Measurements from ENCODE around the gene RBM47. TPM values are rescaled to one million over a fixed set of nuclear protein-coding genes. Genes with fewer than 3 reads are reported as not detected.
"Not testable (repeated sequence)": the region's sequence is repeated elsewhere in the genome, so short reads cannot be mapped to it uniquely, and the experiment has no call there.

RBM47 gene
- total RNA-seq, 1 donor from 2014 or later, result 1.6 TPM

DNA sequence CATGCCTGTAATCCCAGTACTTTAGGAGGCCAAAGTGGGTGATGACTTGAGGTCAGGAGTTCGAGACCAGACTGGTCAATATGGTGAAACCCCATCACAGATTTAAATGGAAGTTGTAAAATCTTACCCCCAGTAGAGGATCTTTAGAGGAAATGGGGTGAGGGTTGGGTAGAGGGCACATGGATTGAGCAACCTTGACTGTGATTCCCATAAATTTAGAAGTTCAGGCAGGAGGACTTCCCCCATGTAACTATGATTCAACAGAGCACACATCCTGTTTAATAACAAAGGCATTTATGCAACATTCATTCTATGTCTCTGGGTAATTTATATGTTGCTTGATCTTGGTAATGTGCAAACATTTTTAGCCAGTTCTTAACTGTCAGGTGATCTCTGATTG lies 143.1 kb downstream of the RBM47 start:
- no peak for DNase-seq

DNA sequence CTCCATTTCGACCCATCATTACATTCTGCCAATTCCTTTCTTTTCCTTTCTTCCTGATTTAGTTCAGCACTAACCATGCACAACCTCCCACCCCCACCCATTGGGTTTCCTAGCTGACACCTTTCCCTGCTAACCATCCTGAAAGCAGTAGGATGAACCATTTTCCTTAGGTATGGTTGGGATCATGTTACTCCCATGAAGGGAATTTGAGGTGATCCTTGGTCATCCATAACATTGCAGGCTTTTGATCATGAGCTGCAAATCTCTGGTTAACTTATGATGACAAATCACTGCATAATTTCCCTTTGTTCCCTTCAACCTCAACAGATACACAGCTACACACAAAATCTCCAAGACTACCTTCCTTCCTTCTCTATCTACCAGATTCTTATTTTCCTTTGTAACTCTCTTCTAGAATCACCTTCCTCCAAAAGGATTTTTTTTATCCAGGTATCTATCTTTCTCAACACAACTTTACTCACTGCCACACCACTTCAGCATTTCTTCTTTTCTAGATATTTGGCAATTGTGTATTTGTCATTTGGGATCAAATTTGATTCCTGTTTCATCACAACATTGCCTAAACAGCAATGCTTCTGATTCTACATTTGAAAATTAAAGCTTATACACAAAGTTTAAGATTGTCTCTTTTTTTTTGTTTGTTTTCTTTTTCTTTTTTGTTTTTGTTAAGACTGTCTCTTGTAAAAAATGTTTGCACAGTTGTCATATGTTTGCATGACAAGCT lies 145.1 kb downstream of the RBM47 start:
- no peak for DNase-seq

DNA sequence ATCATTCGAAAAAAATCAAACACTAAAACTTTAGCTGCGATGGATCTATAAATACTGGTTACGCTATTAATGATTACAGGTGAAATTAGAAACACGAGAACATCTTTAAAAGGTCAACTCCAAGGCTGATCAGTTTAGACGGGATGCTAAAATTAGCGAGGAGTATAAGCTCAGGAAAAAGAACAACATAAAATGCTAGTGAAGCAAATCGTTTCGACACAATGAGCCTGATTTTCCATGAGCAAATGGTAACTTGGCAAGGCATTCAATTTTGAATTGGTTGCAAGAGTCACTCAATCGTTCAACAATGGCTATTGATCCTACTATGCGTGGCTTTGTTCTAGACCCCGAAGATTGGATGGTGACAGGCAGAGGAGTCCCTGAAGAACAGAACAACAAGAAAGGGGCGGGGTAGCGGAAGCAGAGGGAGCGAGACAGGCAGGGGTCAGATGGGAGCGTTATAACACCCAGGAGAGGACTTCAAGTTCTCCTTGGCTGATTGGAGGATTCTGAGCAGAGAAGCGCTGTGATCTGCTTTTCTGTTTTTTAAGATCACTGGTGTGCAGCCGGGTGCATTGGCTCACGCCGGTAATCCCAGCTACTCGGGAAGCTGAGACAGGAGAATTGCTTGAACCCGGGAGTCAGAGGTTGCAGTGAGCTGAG lies 146.5 kb downstream of the RBM47 start:
- DNase-seq, result no peak

DNA sequence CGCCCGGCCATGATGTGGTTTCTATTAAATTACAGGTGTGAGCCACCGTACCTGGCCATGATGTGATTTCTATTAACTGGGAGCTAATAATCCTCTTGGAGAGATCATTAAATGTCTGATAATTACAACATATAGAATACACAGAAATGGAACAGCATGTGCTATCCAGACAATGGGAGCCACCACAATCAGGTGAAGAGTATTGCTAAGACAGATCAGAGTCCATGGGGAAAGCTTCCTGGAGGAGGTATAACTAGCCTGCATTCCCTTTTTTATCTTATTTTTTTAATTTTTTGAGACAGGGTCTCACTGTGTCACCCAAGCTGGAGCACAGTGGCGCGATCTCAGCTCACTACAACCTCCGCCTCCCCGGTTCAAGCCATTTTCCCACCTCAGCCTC lies 147.7 kb downstream of the RBM47 start:
- DNase-seq, result no peak

DNA sequence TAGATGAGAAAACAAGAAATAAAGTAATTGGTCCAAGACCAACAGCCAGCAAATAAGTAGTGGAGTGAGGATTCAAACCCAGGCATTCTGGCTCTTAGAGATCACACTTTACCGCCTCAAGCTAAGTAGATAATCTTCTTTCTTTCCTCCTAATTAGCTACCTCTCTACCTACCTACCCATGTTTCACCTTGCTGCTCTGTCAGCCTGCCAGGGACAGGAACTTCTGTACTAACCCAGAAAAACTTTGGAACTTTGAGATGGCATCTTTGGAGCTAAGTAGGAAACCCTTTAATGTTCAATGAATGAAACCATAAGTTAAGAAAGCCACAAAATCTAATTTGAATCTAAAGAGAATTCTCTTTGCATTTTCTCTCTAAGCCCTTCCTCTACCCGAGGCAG lies 149.4 kb downstream of the RBM47 start:
- DNase-seq, result no peak

DNA sequence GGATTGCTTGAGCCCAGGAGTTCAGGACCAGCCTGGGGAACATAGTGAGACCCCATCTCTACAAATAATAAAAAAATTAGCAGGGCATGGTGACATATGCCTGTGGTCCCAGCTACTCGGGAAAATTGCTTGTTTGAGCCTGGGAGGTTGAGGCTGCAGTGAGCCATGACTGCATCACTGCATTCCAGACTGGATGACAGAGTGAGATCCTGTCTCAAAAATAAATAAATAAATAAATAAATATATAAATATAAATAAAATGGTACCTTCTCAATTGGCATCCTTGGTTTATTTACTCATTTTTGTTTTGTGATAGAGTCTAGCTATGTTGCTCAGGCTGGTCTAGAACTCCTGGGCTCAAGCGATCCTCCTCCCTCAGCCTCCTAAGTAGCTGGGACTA lies 150.3 kb downstream of the RBM47 start:
- no peak for DNase-seq

DNA sequence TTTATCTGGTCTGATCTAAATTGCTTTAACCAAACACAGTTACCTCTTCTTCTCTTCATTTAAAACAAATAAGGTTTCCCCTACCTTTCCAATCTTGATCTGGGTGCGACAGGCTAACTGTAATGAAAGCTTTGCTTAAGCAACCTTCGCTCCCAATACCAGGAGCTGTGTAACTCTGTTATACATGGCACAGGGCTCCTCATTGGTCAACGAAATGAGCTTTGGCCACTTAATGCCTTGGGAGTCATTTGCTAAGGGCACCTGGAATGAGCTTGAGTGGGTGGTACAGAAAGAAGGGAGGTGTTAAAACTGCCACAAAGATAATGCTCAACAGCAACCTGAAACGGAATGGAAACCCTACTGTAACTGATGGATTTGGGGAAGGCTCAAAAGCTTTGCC lies 154.1 kb downstream of the RBM47 start:
- DNase-seq, result no peak

DNA sequence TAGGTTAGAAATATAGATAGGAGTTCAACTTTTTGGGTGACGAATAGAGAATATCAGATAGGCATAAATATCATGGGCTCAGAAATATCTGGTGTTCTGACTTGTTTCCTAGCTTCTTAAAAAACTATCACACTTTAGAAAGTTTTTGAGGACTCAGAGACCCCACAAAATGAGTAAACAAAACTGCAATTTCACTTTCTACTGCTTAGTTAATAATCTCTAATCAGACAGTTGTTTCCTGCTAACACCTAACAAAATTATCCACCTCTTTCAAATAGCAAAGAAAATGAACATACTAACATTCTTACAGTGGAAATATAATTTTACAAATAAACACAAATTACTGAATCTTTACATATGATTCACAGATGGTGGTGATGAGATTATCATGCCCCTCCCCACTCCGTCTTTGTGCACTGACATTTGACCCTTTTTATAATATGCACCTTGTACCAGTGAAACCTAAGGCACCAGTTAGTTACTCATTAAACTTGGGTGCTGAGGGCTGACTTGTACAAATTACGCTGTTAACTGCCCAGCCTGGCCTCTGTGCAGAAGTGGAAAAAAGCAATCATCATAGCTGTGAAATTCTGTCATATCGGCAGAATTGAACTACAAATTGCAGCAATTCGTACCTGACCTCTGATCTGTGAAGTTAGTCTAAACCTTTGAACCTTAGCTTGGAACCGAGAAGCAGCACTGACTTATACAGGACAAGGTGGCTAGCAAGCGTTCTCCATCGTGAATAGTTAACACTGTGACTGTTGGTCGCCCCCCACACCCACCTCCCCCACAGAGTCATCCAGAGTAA lies 155.9 kb downstream of the RBM47 start:
- DNase-seq, result no peak

DNA sequence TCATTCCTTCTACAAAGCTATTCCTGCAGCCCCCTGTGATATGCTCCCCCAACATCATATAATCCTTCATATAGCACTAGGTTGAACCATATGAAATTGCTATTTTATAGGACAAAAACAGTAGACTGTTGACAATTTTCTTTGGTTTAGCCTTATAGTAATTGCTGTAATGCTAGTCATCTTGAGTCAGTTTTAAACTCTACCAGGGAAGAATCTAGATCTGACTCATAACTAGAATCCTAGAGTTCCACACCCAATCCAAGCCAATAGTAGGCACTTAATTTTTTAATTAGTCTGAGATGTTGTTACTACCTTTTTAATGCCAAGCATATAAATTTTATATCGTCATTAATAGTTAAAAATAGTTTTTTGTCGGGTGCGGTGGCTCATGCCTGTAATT lies 157.7 kb downstream of the RBM47 start:
- DNase-seq, result no peak

DNA sequence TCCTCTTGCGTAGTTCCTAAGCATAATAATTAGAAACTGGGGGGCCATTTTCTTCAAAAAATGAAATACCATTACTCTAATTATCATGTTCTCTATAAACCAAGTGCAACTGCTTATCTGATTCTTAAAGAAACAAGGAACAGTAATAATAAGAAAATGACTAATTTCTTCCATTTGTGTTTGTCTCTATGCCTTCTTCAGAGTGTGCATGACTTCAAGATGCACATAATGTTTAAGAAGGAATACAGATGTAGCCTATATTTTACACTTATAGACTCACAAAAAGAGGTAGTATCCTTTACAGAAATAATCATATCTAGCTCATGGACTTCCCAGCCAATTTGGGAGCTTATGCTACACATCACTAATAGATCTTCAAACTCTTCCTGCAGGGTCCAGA lies 162.9 kb downstream of the RBM47 start:
- no peak for DNase-seq

DNA sequence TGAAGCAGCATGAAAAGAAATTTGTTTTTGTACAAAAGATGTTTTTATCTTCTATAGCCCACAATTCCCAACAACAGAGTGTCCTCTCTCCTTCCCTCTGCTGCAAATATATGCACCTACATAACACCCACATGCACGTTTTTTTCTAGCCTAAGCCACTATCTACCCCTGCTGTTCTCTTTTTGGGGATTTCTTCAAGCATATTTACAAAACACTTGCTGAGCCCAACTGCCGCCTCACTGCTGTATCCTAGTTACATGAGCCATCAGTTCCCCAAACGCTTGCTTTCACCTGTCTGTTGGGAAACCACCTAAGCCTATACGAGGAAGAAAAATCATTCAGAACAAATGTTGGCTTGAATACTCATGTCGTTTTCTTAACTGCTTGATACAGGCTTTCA lies 167.3 kb downstream of the RBM47 start:
- DNase-seq, result no peak

DNA sequence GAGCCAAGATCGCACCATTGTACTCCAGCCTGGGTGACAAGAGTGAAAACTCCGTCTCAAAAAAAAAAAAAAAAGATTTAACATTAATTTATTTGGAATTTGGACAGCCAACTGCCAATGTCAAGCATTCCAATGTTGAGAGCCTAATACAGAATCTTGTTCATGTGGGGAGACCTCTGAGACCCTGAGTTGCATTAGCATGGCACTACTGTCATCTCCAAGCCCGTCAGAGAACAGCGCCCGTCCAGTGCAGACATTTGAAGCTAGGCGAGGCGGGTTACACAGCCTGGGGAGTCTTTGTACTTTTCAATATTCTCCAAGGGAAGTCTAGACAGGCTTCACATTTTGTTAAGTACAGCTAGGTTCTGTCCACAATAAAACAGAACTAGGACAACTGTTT lies 167.8 kb downstream of the RBM47 start:
- no peak for DNase-seq

DNA sequence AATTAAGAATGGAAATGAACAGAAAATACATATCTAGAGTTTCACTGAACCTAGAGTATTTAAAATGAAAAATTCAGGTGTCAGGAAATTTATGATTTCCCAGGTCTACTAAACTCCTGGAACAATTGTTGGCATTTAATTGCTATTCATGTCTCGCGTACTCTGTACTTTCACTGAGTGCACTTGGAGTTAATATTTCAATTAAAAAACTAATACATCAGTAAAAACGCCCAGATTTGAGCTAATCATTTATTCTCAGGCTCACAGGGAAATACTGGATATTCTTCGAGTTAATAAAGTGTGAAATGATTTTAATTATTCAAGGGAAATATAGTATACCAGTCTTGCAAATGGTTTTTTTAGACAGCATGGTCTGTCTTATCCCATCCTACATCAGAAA lies 168.6 kb downstream of the RBM47 start:
- no peak for DNase-seq

DNA sequence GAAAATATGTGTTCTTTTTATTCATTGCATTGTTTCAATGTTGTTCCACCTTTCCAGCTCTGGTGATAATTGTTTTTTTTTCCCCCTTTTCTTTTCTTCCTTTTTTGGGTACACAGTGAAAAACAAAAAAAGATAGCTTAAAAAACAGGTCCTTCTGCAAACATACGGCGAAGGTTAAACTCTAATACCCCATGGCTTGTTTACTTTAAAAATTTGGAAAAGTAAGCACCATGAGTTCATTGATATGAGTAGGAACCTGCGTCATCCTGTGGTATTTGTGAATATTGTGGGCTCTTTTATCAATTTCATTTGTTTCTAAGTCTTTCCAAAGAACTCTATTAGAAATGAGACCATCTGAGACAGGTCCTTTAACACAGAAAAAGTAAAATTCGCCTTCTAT lies 171.0 kb downstream of the RBM47 start:
- DNase-seq, result no peak

DNA sequence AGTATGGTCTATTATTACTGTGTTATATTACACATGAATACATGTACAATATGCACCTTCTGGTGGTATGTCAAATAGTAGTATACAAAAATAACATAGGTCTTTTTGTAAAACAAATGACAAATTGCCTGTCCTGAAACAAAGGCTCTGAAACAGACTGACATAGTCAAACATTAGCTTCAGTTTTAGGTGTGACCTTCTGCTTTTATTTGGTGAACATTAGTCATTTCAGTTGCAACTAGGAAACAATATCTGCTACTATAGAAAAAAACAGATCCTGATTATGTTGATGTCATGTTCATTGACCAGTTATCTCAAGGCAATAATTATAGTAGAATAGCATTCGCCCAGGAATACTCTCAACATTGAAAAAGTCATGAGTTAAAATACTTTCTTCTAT lies 171.6 kb downstream of the RBM47 start:
- DNase-seq, result no peak

DNA sequence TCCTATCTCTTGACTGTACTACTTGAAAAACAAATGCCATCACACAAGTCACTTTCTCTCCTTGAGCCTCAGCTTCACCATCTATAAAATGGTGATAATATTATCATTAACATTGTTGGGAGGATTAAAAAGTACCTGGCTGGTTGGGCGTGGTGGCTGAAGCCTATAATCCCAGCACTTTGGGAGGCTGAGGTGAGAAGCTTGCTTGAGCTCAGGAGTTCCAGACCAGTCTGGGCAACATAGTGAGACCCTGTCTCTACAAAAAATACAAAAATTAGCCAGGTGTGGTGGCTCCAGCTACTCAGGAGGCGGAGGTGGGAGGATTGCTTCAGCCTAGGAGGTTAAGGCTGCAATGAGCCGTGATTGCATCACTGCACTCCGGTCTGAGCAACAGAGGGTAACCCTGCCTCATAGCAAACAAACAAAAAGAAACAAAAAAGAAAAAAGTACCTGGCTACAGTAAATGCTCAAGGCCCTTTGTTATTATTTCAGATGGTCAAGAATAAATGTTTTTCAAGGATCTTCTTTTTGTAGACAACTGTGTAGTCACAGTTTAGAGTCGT lies 174.2 kb downstream of the RBM47 start:
- DNase-seq, result no peak

DNA sequence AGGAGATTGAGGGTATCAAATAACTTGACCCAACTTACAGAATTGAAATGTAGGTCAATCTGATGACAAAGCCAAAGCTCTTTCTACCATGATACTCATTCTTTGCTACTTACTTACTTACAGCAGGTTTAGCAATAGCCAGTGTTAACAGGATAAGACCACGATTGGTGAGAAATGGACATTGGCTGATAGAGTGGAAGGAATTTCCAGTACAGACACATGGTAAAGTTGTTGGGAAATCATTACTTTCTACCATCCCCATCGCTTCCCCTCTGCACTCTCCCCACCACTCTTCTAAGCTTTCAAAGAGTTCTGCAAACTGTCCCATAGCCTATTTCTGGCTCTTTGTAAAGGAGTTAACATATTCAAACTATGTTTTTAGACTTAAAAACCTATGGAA lies 174.8 kb downstream of the RBM47 start:
- no peak for DNase-seq

DNA sequence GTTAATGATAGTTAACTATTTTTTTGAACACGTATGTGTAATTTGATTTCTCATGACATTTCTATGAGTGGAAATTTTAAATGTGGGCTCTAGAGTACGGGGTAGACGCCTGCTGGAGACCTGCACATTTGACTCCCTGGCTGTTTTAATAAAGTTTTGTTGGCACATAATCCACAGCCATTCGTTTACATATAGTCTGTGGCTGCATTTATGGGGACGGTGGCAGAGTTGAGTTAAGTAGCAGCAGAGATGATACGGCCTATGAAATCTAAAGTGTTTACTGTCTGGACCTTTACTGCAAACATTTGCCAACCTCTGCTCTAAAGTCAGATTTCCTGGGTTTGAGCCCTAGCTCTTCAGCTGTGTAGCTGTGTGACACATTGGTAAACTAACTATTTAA lies 175.8 kb downstream of the RBM47 start:
- no peak for DNase-seq

DNA sequence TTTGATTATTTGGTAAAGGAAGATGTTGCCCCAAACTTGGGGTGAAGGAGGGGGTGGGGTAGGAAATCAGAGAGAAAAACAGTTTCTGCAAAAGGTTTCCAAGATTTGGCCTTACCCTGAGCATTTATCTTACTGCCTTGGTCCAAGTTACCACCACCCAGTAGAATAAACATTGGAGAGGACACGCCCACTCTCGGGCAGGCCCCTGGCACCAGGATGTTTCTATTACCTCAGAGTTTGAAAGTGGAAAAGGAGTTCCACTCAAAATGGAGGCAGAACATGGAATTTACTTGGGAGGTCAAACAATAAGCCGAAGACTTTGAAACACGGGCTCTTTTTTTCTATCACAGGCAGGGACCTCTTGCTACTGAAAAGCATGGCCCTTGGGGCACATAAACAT lies 180.8 kb downstream of the RBM47 start:
- no peak for DNase-seq

DNA sequence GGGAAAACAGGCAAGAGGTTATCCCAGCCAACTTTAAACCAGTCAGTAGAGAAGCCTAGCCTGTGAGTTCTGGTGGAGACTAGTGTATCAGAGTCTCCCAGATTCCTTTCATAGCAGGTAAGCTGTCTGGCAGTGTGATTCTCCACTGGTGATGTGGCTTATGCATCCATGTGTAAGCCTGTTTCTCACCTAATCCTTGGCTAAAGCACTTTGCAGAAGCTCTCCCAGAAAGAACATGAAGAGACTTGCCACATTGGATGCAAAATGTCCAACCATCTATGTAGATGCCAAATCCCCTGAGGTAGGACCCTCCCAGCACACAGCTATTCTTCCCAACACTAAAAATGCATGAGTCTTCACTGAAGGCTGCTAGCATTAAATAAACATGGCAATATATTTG lies 182.8 kb downstream of the RBM47 start:
- DNase-seq, result no peak

DNA sequence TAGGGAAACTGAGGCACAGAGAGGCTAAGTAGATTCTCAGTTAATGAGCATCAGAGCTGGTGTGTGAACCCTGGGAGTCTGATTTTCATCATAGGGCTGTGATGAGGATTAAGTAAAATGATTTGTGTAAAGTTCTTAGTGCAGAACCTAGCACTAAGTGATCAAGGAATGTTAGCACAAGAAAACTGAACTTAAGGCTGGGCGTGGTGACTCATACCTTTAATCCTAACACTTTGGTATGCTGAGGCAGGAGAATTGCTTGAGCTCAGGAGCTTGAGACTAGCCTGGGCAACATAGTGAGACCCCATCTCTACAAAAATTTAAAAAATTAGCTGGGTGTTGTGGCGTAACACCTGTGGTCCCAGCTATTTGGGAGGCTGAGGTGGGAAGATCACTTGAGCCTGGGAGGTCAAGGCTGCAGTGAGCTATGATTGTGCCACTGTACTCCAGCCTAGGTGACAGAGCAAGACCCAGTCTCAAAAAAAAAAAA lies 183.4 kb downstream of the RBM47 start:
- DNase-seq, result not testable (repeated sequence)

DNA sequence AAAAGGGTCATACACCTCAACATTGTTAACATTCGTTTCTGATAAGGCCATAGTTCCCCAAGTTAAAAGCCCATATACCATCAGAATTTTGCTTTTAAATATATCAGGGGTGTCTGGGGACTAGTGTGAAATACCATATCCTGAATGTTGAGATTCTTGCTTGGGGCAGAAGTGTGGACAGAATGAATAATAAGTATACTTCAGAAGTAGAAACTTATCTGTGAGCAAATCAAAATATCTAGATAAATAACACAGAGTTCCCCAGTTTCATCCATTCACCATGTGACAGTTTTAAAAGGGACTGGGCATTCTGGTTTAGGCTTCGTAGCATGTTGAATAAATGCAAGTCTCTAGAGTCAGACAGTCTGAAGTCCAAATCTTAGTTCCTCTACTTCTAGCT lies 184.0 kb downstream of the RBM47 start:
- no peak for DNase-seq

DNA sequence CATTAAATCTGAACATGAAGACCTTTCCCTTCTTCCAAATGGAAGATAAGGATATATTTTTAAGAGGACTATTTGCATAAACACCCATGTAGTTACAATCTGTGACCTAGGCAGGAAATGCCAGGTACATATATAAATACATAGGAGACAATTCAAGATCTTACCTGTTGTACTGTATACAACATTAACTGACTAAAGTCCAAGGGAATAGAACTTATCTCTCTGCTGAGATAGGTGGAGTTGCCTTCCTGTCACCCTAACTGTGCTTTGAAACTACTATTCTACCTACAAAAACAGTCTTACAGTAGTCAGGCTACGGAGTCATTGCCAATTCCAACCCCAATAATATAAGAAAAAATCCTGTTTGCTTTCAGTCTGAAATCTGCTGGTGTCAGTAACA lies 188.2 kb downstream of the RBM47 start:
- no peak for DNase-seq
